Fibroblast of skin of back (primary cell): ENCODE results near the gene HINT2.

Experiments
- DNase-seq: peaks from one replicate; pipeline ENCODE4 v3.0.0-alpha.2; 2013

HINT2 gene

GRCh38 chr9:35811381-35812024 is 3.3 kb downstream of the HINT2 start:
- DNase-seq, result no peak

- no peak for DNase-seq
Measured at GRCh38 chr9:35810122-35810521, 4.7 kb downstream of the HINT2 start.

- DNase-seq, result no peak
Measured at GRCh38 chr9:35808433-35808832, 6.4 kb downstream of the HINT2 start.

GRCh38 chr9:35806101-35806500 is 8.7 kb downstream of the HINT2 start:
- DNase-seq, result no peak

GRCh38 chr9:35801328-35802128 is 13.3 kb downstream of the HINT2 start:
- DNase-seq, result no peak

DNA sequence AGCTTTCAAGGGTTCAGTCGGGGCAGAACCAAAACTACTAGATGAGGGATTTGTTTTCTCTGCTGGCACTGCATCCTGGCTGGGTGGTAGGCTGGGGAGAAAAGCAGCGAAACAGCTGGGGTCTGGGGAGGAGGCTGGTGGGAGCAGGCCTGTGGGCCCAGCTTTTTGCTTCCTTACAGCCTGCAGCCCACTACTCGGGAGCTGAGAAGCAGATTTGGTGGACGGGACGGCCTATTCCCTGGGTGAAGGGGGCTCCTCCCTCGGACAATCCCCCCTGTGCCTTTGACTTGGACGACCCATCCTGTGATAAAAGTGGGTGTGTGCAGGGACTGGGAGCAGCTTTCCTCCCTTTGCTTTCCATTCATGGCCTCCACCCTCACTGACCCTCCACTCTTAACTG is 14.3 kb downstream of the HINT2 start:
- no peak for DNase-seq

DNA sequence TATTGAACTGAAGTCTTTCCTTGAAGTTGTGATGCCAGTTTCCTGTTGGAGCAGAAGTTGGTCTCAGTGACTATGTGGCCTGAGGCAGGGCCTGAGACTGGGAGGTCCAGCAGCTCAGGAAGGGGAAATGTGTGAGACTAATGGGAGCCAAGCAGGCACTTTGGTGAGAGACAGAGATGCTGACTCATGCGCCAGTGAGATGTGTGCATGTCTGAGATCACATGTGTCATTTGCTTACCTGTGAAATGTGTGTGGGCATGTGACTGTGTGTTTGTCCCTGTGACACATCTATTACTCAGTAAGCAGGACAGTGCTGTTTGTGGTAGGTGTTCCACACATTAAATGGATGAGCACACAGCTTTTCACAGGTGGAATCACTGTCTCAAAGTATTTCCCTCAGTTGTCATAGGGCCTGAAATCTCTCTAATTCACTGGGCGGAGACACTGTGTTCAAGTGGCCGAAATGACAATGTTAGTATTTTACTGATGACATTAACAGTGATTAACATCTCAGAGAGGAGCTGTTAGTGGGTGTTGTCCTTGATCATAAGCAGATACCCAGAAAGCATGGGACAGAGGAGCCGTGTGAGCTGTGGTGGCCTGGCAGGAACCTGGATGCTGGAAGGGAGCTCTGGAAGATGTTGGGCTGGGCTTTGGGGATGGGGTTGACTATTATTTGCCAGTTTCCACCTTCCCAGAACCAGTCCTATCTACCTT is 16.0 kb downstream of the HINT2 start:
- peak; percentile 49 for DNase-seq

GRCh38 chr9:35797311-35798109 is 17.3 kb downstream of the HINT2 start:
- DNase-seq, result no peak

- DNase-seq, result no peak
Measured at GRCh38 chr9:35795695-35796094, 19.1 kb downstream of the HINT2 start.

DNA sequence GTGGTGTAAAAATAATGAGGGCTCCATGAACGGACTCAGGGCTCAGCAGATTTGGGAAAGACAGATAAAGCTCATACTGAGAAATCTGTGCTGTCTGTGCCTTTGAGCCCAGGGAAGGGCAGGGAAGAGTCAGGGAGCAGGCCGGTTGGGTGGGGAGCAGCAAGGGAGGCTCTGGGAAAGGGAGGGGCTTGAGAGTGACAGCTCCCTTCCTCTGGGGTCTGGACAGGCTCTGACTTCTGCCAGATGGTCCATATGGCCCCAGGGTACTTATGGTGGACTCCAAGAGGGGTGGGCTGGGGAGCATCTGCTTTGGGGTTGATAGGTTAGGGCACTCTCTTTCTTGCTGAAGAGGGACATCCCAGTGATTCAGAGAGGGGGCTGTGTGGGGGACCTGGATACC is 21.4 kb downstream of the HINT2 start:
- no peak for DNase-seq

GRCh38 chr9:35792826-35793225 is 22.0 kb downstream of the HINT2 start:
- no peak for DNase-seq

- no peak for DNase-seq
Measured at GRCh38 chr9:35792024-35792813, 22.6 kb downstream of the HINT2 start.

DNA sequence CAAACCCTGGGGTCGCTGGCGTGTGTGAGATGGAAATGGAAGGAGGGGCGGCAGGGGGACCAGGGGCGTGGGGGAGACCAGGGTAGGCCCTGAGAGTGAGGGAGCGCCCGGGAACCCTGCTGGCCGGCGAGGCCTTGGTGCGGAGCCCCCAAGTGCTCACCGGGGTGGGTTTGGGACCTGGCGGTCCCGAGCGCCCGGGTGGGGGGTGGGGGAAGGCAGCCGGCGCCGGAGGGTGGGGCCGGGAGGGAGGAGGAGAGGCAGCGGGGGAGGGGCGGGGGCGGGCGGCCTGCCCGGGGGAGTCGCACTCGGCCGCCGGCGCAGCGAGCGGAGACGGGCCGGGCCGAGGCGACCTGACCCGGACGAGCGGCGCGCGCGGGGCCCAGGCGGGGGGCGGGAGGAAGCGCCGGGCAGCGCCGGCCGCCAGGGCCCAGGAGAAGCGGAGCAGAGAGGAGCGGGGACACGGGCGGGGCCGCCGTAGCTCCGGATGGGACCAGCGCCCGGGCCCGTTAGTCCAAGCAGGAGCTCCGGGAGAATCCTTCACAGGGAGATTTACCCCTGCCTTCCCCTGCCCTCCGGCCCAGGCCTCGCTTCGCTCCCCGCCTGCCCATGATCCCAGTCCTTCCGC is 23.4 kb downstream of the HINT2 start, which contains the start of gene NPR2:
NPR2 (plus strand) TSS at position 295 of the 625 bp plus-strand sequence. CDS start 818 bp downstream, outside the sequence.
- DNase-seq, result peak; percentile 52

- DNase-seq, result peak; percentile 88
Measured at GRCh38 chr9:35790385-35791296, 24.2 kb downstream of the HINT2 start.

- no peak for DNase-seq
Measured at GRCh38 chr9:35790025-35790384, 24.8 kb downstream of the HINT2 start.

DNA sequence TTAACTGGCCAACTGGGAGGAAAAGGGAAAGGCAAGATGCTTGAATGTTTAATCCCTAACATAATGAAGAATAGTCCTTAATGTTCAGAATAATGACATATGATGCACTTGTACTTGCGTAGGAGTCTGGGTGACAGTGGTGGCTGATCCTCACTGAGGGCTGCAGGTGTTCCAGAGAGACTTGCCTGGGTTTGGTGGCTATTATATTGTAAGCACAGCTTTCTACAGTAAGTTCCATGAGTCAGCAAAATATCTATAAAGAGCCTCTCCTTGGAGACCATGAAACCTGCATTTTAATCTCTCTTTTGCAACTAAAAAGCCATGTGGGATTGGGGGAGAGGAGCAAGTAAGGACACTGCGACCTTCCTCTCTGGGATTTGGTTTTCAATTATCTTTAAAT is 25.3 kb downstream of the HINT2 start:
- DNase-seq, result no peak

GRCh38 chr9:35783418-35783817 is 31.4 kb downstream of the HINT2 start:
- no peak for DNase-seq

GRCh38 chr9:35781066-35781465 is 33.8 kb downstream of the HINT2 start:
- no peak for DNase-seq

DNA sequence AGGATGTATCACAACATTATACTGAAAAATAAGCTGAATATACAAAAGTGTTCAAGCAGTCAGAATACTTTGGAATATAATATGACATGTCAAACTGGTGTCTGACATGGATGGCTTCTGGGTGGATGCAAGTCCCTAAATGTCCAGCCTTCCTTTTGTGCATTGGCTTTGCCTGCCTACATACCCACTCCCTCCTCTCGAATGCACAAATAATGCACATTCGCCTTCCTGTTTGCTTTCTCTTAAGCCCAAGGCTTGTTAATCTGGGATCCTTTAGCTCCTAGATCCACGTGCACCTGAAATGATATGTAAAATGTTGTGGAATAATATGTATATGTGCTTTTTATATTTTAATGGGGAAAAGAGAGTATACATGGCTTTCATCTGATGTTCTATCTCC is 36.3 kb downstream of the HINT2 start:
- DNase-seq, result no peak

GRCh38 chr9:35776018-35776417 is 38.8 kb downstream of the HINT2 start:
- DNase-seq, result no peak
